Activated CD4-positive, CD25-positive, alpha-beta regulatory T cell treated with anti-CD3 and anti-CD28 coated beads, Interleukin-2, amount 50 U/mL, for 72 hours (primary cell): Measurements from ENCODE around the gene MLST8.
"Not testable (repeated sequence)": the region's sequence is repeated elsewhere in the genome, so short reads cannot be mapped to it uniquely, and the experiment has no call there.

Experiments used
- DNase-seq: peaks from one replicate; pipeline ENCODE4 v3.0.0; 2021

Gene MLST8

DNA sequence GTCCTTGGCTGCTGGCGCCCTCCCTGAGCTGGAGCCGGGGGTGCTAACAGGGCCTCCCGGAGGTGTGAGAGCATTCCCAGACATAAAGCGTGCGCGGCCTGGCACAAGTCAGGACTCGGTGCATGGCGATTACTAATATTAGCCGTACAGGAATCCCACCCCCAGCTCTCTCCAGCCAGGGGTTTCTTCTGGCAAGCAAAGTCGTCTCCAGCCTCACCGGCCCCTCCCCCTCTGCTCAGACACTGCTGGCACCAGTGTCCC is 13.9 kb upstream of the MLST8 start:
- no peak for DNase-seq

DNA sequence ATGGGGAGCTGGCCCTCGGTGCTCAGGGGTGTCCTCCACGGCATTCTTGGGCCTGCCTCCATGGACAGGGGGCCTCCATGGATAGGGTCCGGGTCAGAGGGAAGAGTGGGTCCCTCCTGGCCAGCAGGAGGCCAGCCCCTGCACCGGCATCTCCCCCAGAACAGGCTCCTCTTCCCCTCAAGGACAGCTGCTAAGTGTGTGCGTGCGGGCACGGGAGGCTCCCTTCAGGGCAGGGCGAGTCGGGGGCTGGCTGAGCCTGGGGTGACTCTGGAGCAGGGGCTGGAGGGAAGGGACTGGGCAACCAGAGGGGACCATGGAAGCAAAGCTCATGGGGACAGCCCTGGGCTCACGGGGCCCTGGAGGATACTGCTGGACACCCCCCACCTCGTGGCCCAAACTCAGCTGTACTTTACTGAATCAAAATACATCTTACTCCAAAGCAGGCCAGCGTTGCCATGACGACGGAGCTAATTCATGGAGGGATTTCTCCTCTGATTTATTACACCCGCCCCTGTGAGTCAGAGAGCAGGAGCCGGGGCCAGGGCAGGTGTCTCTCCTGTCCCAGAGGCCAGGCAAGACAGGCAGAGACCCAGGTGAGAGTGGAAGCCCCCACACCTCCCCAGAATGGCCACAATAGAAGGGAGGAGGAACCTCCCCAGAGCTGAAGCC is 11.0 kb upstream of the MLST8 start:
- DNase-seq, result no peak

GRCh38 chr16:2194852-2195321 is 10.4 kb upstream of the MLST8 start:
- no peak for DNase-seq

DNA sequence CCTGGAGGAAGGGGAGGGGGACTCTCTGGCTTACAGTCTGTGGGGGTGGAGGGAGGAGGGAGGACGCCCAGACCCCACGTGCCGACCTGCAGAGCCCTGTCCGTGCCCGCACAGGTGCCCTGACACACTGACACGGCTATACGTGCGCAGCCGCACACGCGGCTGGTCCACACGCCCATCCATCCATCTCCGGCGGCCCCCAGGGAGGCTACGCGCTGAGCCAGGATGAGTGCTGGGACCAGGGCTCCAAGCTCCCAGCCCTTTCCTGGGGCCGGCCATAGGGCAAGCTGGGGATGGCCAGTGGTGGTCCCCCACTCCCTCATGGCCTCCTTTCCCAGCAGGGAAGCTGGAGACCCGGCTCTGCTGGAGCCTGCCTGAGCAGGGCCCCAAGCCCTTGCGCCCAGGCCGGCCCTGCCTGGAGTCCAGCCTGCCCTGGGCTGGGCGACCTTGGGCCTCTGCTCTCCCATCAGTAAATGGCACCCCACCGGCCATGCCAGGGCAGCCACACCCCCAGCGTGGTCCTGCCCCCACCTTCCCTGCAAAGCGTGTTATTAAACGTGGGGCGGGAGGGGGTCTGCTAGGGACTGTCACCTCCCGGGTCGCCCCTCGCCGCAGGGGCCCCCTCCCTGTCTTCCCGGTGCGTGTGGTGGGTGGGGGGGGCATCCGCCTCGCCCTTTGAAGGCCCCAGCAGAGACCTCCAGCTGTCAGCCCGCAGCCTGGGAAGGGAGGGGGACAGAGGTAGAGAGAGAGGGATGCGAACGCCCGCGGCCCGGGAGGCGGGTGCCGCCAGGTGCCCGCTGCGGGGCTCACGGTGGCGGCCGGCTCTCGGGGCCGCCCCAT is 9.7 kb upstream of the MLST8 start:
- no peak for DNase-seq

GRCh38 chr16:2196162-2196980 is 8.9 kb upstream of the MLST8 start, which contains the start of gene CASKIN1:
TSS of gene CASKIN1 (minus strand) at chr16:2196605. CDS start at chr16:2196432, 173 bp downstream.
- DNase-seq, result no peak

- no peak for DNase-seq
Measured at GRCh38 chr16:2196981-2197511, 8.2 kb upstream of the MLST8 start.

GRCh38 chr16:2197765-2198164 is 7.5 kb upstream of the MLST8 start:
- DNase-seq, result no peak

DNA sequence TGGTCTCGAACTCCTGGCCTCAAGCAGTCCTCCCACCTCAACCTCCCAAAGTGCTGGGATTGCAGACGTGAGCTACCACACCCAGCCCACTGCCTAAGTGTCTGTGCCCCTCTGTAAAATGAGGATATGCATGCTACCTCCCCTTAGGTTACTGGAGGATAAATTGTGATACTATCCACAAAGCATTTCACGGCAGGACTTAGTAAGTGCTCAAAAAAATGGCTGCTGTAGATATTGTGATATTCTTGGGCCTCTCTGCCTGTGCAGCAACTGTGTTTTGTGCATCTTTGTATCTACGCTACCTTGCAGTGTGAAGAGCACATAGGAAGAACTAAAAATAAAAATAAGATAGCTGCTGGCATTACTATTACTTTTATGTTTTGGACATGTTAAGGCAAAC is 7.0 kb upstream of the MLST8 start:
- no peak for DNase-seq

- DNase-seq, result no peak
Measured at GRCh38 chr16:2199095-2199494, 6.2 kb upstream of the MLST8 start.

GRCh38 chr16:2199621-2200139 is 5.6 kb upstream of the MLST8 start:
- DNase-seq, result no peak

- DNase-seq, result no peak
Measured at GRCh38 chr16:2200313-2200712, 4.9 kb upstream of the MLST8 start.

DNA sequence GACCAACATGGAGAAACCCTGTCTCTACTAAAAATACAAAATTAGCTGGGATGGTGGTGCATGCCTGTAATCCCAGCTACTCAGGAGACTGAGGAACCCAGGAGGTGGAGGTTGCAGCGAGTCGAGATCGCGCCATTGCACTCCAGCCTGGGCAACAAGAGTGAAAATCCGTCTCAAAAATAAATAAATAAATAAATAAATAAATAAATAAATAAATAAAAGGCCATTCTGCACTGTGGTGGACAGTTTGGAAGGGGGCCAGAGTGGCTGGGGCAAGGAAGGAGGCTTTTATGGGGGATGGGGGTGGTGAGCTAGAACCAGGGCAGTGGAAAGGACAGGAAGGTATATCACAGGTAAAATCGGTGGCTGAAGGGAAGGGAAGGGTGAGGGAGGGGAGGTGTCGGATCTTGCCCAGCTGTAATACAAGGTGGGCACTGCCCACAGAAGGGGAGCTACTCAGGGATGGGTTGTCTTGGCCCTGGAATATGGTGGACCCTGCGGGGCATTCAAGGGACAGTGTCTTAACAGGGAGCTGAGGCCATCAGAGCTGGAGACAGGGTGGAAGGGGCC is 2.0 kb upstream of the MLST8 start:
- not testable (repeated sequence) for DNase-seq

DNA sequence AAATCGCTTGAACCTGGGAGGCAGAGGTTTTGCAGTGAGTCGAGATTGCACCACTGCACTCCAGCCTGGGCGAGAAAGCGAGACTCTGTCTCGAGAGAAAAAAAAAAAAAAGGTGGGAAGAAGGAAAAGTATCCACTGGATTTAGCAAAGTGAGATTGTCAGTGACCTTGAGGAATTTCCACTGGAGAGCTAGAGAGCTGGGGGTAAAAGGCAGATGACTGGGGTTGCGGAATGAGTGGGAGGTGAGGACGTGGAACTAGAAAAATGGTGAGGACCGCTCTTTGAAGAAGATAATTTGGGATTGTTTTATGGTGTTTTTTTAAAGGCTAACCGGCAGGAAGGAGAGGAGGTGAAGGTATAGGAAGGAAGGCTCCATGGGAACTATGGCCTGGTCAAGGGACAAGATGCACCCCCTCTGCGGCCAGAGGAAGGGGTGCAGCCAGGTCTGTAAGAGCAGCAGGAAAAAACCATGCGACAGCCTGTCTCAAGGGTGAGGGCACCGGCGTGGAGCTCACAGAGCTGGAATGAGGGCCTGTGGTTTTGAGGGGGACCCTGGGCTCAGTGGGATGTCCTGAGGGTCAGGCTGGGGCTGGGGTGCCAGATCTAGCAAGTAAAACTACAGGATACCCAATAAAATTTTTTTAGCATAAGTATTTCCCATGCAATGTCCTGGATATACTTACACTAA is 694 bp upstream of the MLST8 start:
- no peak for DNase-seq

GRCh38 chr16:2205967-2206313 is 686 bp downstream of the MLST8 start:
- no peak for DNase-seq

- no peak for DNase-seq
Measured at GRCh38 chr16:2206420-2206779, 1.1 kb downstream of the MLST8 start.

DNA sequence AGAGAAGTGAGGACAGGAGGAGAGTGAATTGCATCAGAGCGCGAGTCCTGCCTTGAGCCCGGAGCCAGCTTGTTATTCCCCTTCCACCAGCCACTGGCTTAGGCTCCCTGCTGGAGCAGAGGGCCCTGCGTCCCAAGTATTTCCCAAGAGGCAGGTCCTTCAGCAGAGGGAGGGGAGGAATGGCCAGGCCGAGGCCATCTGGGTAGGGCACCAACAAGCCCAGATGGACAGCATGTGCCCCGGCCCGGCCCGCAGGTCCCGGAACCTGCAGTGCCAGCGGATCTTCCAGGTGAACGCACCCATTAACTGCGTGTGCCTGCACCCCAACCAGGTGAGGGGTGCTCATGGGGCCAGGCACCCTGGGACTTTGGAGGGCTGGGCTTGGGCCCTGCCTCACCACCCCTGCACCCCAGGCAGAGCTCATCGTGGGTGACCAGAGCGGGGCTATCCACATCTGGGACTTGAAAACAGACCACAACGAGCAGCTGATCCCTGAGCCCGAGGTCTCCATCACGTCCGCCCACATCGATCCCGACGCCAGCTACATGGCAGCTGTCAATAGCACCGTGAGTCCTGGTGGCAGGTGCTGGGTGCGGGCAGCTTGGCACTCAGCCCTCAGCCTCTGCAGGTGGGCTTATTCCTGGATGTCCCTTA is 1.7 kb downstream of the MLST8 start:
- no peak for DNase-seq

- no peak for DNase-seq
Measured at GRCh38 chr16:2207872-2208271, 2.6 kb downstream of the MLST8 start.

- DNase-seq, result no peak
Measured at GRCh38 chr16:2208308-2208707, 3.1 kb downstream of the MLST8 start.

GRCh38 chr16:2208772-2209171 is 3.5 kb downstream of the MLST8 start:
- no peak for DNase-seq

GRCh38 chr16:2209258-2210008 is 4.2 kb downstream of the MLST8 start:
- no peak for DNase-seq

- no peak for DNase-seq
Measured at GRCh38 chr16:2210009-2210332, 4.7 kb downstream of the MLST8 start.
